ENCODE results near the gene KLK14.

KLK14 gene

DNA sequence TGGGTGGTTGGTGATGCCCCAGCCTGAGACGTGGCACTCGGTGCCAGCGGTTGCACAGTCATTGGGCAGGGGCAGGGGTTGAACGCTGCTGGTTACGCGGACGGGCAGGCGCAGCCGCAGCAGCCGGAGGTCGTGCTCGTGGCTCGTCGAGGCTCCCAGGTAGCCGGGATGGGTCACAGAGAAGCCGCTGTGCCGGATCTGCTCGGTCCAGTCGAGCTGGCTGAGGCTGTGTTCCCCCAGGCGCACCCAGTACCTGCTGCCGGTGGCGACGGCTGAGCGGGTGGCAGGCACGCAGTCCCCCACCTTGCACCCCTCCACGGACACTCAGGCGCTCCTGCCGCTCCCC is 50.8 kb downstream of the KLK14 start:
- Histone ChIP-seq H3K4me1 (ENCODE audit: control insufficient read depth in 1 of 2, insufficient read depth in 2 of 2, low read length in 2 of 2) (no peaks in the 10 kb centered on the region), H3K27me3 (ENCODE audit: low read depth, low read length) (no peaks in the 10 kb centered on the region), H3K27ac (ENCODE audit: low read length) (no peak overlapping the region), H3K4me3 (ENCODE audit: low read depth in 1 of 2, low read length in 2 of 2) (no peak overlapping the region), H3K36me3 (ENCODE audit: control insufficient read depth in 1 of 2, insufficient read depth in 2 of 2, low read length in 2 of 2) (no peaks in the 10 kb centered on the region), H3K9me3 (ENCODE audit: control insufficient read depth in 1 of 2, low read length in 2 of 2) (no peaks in the 10 kb centered on the region)

DNA sequence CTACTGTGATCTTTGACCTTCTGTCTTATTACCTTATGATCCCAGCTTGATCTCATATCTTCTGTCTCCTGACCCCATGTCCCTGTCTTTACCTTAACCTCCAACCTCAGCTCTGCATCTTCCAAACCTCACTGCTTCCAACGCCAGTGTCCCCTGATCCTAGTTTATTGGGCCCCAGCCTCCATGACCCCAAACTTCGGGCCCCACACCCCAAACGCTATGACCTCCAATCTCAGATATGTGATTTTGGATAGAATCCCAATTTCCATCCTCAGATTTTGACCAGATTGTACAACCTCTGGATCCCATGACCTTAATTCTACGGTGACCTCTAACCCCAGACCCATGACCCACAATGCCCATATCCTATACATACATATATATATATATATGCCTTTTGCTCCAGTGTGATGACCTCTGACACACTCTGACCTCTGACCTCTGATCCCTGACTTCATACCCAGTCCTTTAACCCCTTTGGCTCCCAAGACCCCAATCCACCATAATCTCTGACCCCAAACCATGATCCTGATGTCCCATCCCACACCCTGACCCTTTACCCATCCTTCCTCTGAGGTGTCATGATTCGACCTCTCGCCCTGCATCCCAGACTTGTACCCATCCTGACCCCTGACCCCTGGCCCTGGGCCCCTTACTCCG is 51.3 kb downstream of the KLK14 start:
- Histone ChIP-seq H3K4me1 (ENCODE audit: control insufficient read depth in 1 of 2, insufficient read depth in 2 of 2, low read length in 2 of 2) (no peaks in the 10 kb centered on the region), H3K4me3 (ENCODE audit: low read depth in 1 of 2, low read length in 2 of 2) (no peak overlapping the region), H3K27me3 (ENCODE audit: low read depth, low read length) (no peaks in the 10 kb centered on the region), H3K36me3 (ENCODE audit: control insufficient read depth in 1 of 2, insufficient read depth in 2 of 2, low read length in 2 of 2) (no peaks in the 10 kb centered on the region), H3K27ac (ENCODE audit: low read length) (no peak overlapping the region), H3K9me3 (ENCODE audit: control insufficient read depth in 1 of 2, low read length in 2 of 2) (no peaks in the 10 kb centered on the region)

DNA sequence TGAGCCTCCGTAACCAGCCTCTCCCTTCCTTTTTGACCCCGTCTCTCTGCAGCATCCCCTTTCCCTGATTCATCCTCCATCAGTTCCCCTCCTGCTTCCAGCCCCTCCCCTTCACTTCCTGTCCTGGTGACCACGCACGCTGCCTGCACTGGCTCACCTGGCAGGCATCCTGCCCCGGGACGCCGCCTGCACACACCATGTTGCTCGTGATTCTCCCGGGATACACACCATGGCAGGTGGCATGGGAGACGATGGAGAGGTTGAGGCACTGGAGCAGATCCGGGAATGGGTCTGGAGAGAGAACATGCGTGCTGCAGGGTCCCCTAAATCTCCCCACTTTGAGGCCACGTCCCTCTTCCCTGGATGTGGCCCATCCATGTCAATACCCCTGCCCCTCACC is 52.1 kb downstream of the KLK14 start:
- Histone ChIP-seq H3K4me1 (ENCODE audit: control insufficient read depth in 1 of 2, insufficient read depth in 2 of 2, low read length in 2 of 2) (no peaks in the 10 kb centered on the region), H3K36me3 (ENCODE audit: control insufficient read depth in 1 of 2, insufficient read depth in 2 of 2, low read length in 2 of 2) (no peaks in the 10 kb centered on the region), H3K27me3 (ENCODE audit: low read depth, low read length) (no peaks in the 10 kb centered on the region), H3K4me3 (ENCODE audit: low read depth in 1 of 2, low read length in 2 of 2) (no peak overlapping the region), H3K9me3 (ENCODE audit: control insufficient read depth in 1 of 2, low read length in 2 of 2) (no peaks in the 10 kb centered on the region), H3K27ac (ENCODE audit: low read length) (no peak overlapping the region)

DNA sequence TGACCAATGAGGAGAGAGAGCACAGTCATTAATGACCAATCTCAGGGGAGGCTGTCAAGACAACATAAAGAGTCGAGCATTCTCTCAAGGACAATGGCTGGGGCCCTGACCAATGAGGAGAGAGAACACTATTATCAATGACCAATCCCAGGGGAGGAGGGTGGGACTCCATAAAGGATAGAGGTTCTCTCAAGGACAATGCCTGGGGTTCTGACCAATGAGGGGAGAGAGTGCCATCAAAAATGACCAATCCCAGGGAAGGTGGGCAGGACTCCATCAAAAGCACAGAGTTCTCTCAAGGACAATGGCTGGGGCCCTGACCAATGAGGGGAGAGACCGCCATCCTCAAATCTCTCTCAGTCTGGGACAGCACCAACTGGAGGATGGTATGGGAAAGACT is 53.0 kb downstream of the KLK14 start:
- no peaks in the 10 kb centered on the region for H3K9me3 ChIP-seq (ENCODE audit: control insufficient read depth in 1 of 2, low read length in 2 of 2)
- no peaks in the 10 kb centered on the region for H3K4me1 ChIP-seq (ENCODE audit: control insufficient read depth in 1 of 2, insufficient read depth in 2 of 2, low read length in 2 of 2)
- H3K27me3 ChIP-seq (ENCODE audit: low read depth, low read length) = no peaks in the 10 kb centered on the region

More for the DNA sequence above, 53.0 kb downstream of the KLK14 start:
- H3K36me3 ChIP-seq (ENCODE audit: control insufficient read depth in 1 of 2, insufficient read depth in 2 of 2, low read length in 2 of 2) = no peaks in the 10 kb centered on the region
- no peak overlapping the region for H3K4me3 ChIP-seq (ENCODE audit: low read depth in 1 of 2, low read length in 2 of 2)
- no peak overlapping the region for H3K27ac ChIP-seq (ENCODE audit: low read length)
